GM23338 (cell line): Measurements from ENCODE around the gene ANKRD60. TPM values are rescaled to one million over a fixed set of nuclear protein-coding genes. Genes with fewer than 3 reads are reported as not detected.

Source experiments
- ATAC-seq: fragments of 200-7000 bp; cut with Tn5 transposase; 3 replicates; pipeline ENCODE4 v1.9.1; 2020
- DNase-seq: peaks from one replicate; pipeline ENCODE4 v3.0.0-alpha.2; 2015; ENCODE audit warnings: low spot score
- H2AFZ ChIP-seq: fragments of 200-600 bp; sonication (generic); 2 replicates; pipeline ENCODE4 v1.8.0; 2016; ENCODE audit warnings: antibody characterized with exemption, mild to moderate bottlenecking, moderate library complexity
- H3F3A ChIP-seq: fragments of 200-600 bp; sonication (generic); replicated peaks from 2 replicates; pipeline ENCODE4 v1.8.0; 2017; ENCODE audit warnings: antibody characterized with exemption, mixed run types, low read depth
- H3K27ac ChIP-seq: fragments of 200-600 bp; sonication (generic); 2 replicates; pipeline ENCODE4 v1.6.1; 2016; ENCODE audit warnings: low read depth
- H3K27me3 ChIP-seq: fragments of 200-600 bp; sonication (generic); 2 replicates; pipeline ENCODE4 v1.8.0; 2016; ENCODE audit warnings: mild to moderate bottlenecking, mixed run types, moderate library complexity; ENCODE audit not compliant: insufficient read depth
- H3K36me3 ChIP-seq: fragments of 200-600 bp; sonication (generic); 2 replicates; pipeline ENCODE4 v1.8.0; 2016; ENCODE audit warnings: mild to moderate bottlenecking; ENCODE audit not compliant: insufficient read depth
- H3K4me1 ChIP-seq: fragments of 200-600 bp; sonication (generic); 2 replicates; pipeline ENCODE4 v1.8.0; 2016; ENCODE audit warnings: mild to moderate bottlenecking, moderate library complexity; ENCODE audit not compliant: insufficient read depth
- H3K4me2 ChIP-seq: fragments of 200-600 bp; sonication (generic); 2 replicates; pipeline ENCODE4 v1.7.1; 2017; ENCODE audit warnings: mixed run types
- H3K4me3 ChIP-seq: fragments of 200-600 bp; sonication (generic); 2 replicates; pipeline ENCODE4 v1.6.1; 2016; ENCODE audit warnings: mixed run types
- H3K79me2 ChIP-seq: fragments of 200-600 bp; sonication (generic); replicated peaks from 2 replicates; pipeline ENCODE4 v1.8.0; 2017; ENCODE audit warnings: mild to moderate bottlenecking; ENCODE audit not compliant: insufficient read depth
- H3K9me2 ChIP-seq: fragments of 200-600 bp; sonication (generic); 2 replicates; pipeline ENCODE4 v1.8.0; 2017; ENCODE audit not compliant: insufficient read depth
- H4K20me1 ChIP-seq: fragments of 200-600 bp; sonication (generic); replicated peaks from 2 replicates; pipeline ENCODE4 v1.8.0; 2017; ENCODE audit warnings: mild to moderate bottlenecking; ENCODE audit not compliant: insufficient read depth
- H3K27ac Mint-ChIP-seq: 2 replicates; pipeline ENCODE4 v1.8.0; 2020; ENCODE audit warnings: inconsistent platforms, mild to moderate bottlenecking, moderate library complexity, mixed read lengths
- H3K27me3 Mint-ChIP-seq: 3 replicates; pipeline ENCODE4 v1.8.0; 2022; ENCODE audit warnings: low read depth, mild to moderate bottlenecking, moderate library complexity, mixed read lengths, inconsistent platforms; ENCODE audit not compliant: insufficient read depth, poor library complexity
- H3K36me3 Mint-ChIP-seq: 3 replicates; pipeline ENCODE4 v1.8.0; 2021; ENCODE audit warnings: low read depth, mild to moderate bottlenecking, inconsistent platforms, moderate library complexity, mixed read lengths
- H3K4me1 Mint-ChIP-seq: 3 replicates; pipeline ENCODE4 v1.8.0; 2020; ENCODE audit warnings: mild to moderate bottlenecking, inconsistent platforms, mixed read lengths
- H3K4me3 Mint-ChIP-seq: 3 replicates; pipeline ENCODE4 v1.8.0; 2021; ENCODE audit warnings: moderate library complexity, mild to moderate bottlenecking, inconsistent platforms, mixed read lengths
- H3K9me3 Mint-ChIP-seq: 3 replicates; pipeline ENCODE4 v1.8.0; 2020; ENCODE audit warnings: moderate library complexity, mild to moderate bottlenecking, inconsistent platforms, mixed read lengths
- CREB1 ChIP-seq: fragments of 250-450 bp; sonication (Bioruptor Pico); IDR thresholded peaks from 2 replicates; pipeline ENCODE4 v1.5.0; 2020; ENCODE audit warnings: low read depth, mild to moderate bottlenecking, moderate library complexity
- EZH2 ChIP-seq: fragments of 200-600 bp; sonication (generic); IDR thresholded peaks from one replicate; pipeline ENCODE4 v1.8.0; 2017; ENCODE audit warnings: antibody characterized with exemption, mild to moderate bottlenecking, low read depth; ENCODE audit not compliant: unreplicated experiment
- EZH2phosphoT487 ChIP-seq: fragments of 200-600 bp; sonication (generic); IDR thresholded peaks from one replicate; pipeline ENCODE4 v1.8.1; 2018; ENCODE audit warnings: antibody characterized with exemption; ENCODE audit not compliant: unreplicated experiment
- NANOG ChIP-seq: IDR thresholded peaks from 2 replicates; pipeline ENCODE4 v1.6.1; 2016; ENCODE audit warnings: antibody characterized with exemption, borderline replicate concordance
- POLR2AphosphoS5 ChIP-seq: IDR thresholded peaks from 2 replicates; pipeline ENCODE4 v1.6.1; 2016; ENCODE audit warnings: antibody characterized with exemption, low read depth
- STAT1 ChIP-seq: IDR thresholded peaks from one replicate; pipeline ENCODE4 v1.6.1; 2016; ENCODE audit warnings: antibody characterized with exemption; ENCODE audit not compliant: unreplicated experiment
- ZNF114 ChIP-seq: fragments of 250-450 bp; sonication (Bioruptor Pico); IDR thresholded peaks from 2 replicates; pipeline ENCODE4 v1.5.0; 2020; ENCODE audit warnings: mild to moderate bottlenecking, moderate library complexity
- ZNF331 ChIP-seq: fragments of 250-450 bp; sonication (Bioruptor Pico); IDR thresholded peaks from 2 replicates; pipeline ENCODE4 v1.5.0; 2020; ENCODE audit warnings: low read depth, mild to moderate bottlenecking, moderate library complexity
- polyA plus RNA-seq: library from polyadenylated mRNA; unstranded; fragments of >200 nt; fragmentation: Nextera tagmentation; extraction: Ambion mirVana; gene quantifications from 2 replicates; pipeline ENCODE4 v1.2.1, GENCODE V29; 2016
- total RNA-seq: library from RNA; depleted of rRNA; stranded (reverse); fragments of >200 nt; shearing (Covaris generic); gene quantifications from 2 replicates; pipeline ENCODE4 v1.2.3, GENCODE V29; 2014
- TF ChIP-seq, protein P1 (sequence below): IDR thresholded peaks from one replicate; pipeline ENCODE4 v1.6.1; 2018; ENCODE audit warnings: antibody characterized with exemption; ENCODE audit not compliant: unreplicated experiment
- TF ChIP-seq, protein P2 (sequence below): fragments of 250-450 bp; sonication (Bioruptor Pico); IDR thresholded peaks from 2 replicates; pipeline ENCODE4 v1.5.0; 2020; ENCODE audit warnings: mild to moderate bottlenecking, moderate library complexity
- TF ChIP-seq, protein P3 (sequence below), 2 experiments: fragments of 200-600 bp in 1 of 2; sonication (generic) in 1 of 2; conservative IDR thresholded peaks; 2 replicates each; pipeline versions ENCODE4 v1.5.1 to v1.6.1; 2016 to 2017; ENCODE audit warnings: antibody characterized with exemption in 2 of 2, low read depth in 2 of 2, mild to moderate bottlenecking in 2 of 2, moderate library complexity in 1 of 2
- TF ChIP-seq, protein P4 (sequence below): IDR thresholded peaks from 2 replicates; pipeline ENCODE4 v1.6.1; 2016; ENCODE audit warnings: antibody characterized with exemption

ANKRD60 gene
- total and polyA plus RNA-seq, 2 experiments from 2014 or later, result not detected

DNA sequence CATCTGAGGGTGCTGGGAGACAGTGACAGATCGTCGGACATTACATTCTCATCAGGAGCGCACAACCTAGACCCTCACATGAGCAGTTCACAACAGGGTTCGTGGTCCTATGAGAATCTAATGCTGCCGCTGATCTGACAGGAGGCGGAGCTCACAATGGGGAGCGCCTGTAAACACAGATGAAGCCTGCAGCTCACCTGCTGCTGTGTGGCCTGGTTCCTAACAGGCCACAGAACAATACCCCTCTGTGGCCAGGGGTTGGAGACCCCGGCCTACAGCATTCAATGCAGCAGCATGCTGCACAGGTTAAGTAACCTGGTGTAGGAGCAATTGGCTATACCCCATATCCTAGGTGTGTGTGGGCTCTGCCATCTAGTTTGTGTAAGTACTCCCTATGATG lies 19.5 kb downstream of the ANKRD60 start (continued):
- TF ChIP-seq, protein P1, sequence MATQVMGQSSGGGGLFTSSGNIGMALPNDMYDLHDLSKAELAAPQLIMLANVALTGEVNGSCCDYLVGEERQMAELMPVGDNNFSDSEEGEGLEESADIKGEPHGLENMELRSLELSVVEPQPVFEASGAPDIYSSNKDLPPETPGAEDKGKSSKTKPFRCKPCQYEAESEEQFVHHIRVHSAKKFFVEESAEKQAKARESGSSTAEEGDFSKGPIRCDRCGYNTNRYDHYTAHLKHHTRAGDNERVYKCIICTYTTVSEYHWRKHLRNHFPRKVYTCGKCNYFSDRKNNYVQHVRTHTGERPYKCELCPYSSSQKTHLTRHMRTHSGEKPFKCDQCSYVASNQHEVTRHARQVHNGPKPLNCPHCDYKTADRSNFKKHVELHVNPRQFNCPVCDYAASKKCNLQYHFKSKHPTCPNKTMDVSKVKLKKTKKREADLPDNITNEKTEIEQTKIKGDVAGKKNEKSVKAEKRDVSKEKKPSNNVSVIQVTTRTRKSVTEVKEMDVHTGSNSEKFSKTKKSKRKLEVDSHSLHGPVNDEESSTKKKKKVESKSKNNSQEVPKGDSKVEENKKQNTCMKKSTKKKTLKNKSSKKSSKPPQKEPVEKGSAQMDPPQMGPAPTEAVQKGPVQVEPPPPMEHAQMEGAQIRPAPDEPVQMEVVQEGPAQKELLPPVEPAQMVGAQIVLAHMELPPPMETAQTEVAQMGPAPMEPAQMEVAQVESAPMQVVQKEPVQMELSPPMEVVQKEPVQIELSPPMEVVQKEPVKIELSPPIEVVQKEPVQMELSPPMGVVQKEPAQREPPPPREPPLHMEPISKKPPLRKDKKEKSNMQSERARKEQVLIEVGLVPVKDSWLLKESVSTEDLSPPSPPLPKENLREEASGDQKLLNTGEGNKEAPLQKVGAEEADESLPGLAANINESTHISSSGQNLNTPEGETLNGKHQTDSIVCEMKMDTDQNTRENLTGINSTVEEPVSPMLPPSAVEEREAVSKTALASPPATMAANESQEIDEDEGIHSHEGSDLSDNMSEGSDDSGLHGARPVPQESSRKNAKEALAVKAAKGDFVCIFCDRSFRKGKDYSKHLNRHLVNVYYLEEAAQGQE, result no peak
- TF ChIP-seq NANOG (no peak), STAT1 (no peak)

DNA sequence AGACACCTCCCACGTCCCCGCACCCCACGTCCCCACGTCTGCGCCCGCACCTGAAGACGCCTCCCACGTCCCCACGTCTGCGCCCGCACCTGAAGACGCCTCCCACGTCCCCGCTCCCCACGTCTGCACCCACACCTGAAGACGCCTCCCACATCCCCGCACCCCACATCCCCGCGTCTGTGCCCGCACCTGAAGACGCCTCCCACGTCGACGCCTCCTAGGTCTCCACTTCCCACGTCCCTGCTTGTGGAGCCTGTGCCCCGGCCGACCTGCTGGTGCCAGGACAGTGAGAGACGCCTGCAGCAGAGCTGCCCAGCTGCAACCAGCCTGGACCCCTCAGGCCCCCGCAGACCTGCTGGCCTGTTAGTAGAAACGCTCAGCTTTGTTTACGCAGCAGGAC lies 22.6 kb downstream of the ANKRD60 start:
- Histone ChIP-seq H3K36me3 (no peaks in the 10 kb centered on the region), H4K20me1 (no peaks in the 10 kb centered on the region), H3K79me2 (no peaks in the 10 kb centered on the region), H2AFZ (no peak overlapping the region), H3F3A (0 out of 2 replicates have a peak, but pooled peaks cover 9% of the 10 kb centered on the region), H3K27ac (no peak overlapping the region), H3K27me3 (no peaks in the 10 kb centered on the region), H3K4me3 (no peak overlapping the region), H3K4me1 (no peaks in the 10 kb centered on the region), H3K9me2 (0 out of 2 replicates have a peak, but pooled peaks cover 5% of the 10 kb centered on the region), H3K4me2 (no peak overlapping the region)
- Mint-ChIP-seq H3K4me1 (no peaks in the 10 kb centered on the region; the same call in 2 of the 3 replicates), H3K36me3 (no peaks in the 10 kb centered on the region; the same call in 2 of the 3 replicates), H3K9me3 (peaks cover 3% of the 10 kb centered on the region), H3K27ac (no peak overlapping the region), H3K27me3 (peaks cover 12% of the 10 kb centered on the region), H3K4me3 (no peak overlapping the region)
- ATAC-seq (no peak), DNase-seq (no peak)
- no peak for TF ChIP-seq ZNF114 (CRISPR knock-in tag)
- TF ChIP-seq, protein P2, sequence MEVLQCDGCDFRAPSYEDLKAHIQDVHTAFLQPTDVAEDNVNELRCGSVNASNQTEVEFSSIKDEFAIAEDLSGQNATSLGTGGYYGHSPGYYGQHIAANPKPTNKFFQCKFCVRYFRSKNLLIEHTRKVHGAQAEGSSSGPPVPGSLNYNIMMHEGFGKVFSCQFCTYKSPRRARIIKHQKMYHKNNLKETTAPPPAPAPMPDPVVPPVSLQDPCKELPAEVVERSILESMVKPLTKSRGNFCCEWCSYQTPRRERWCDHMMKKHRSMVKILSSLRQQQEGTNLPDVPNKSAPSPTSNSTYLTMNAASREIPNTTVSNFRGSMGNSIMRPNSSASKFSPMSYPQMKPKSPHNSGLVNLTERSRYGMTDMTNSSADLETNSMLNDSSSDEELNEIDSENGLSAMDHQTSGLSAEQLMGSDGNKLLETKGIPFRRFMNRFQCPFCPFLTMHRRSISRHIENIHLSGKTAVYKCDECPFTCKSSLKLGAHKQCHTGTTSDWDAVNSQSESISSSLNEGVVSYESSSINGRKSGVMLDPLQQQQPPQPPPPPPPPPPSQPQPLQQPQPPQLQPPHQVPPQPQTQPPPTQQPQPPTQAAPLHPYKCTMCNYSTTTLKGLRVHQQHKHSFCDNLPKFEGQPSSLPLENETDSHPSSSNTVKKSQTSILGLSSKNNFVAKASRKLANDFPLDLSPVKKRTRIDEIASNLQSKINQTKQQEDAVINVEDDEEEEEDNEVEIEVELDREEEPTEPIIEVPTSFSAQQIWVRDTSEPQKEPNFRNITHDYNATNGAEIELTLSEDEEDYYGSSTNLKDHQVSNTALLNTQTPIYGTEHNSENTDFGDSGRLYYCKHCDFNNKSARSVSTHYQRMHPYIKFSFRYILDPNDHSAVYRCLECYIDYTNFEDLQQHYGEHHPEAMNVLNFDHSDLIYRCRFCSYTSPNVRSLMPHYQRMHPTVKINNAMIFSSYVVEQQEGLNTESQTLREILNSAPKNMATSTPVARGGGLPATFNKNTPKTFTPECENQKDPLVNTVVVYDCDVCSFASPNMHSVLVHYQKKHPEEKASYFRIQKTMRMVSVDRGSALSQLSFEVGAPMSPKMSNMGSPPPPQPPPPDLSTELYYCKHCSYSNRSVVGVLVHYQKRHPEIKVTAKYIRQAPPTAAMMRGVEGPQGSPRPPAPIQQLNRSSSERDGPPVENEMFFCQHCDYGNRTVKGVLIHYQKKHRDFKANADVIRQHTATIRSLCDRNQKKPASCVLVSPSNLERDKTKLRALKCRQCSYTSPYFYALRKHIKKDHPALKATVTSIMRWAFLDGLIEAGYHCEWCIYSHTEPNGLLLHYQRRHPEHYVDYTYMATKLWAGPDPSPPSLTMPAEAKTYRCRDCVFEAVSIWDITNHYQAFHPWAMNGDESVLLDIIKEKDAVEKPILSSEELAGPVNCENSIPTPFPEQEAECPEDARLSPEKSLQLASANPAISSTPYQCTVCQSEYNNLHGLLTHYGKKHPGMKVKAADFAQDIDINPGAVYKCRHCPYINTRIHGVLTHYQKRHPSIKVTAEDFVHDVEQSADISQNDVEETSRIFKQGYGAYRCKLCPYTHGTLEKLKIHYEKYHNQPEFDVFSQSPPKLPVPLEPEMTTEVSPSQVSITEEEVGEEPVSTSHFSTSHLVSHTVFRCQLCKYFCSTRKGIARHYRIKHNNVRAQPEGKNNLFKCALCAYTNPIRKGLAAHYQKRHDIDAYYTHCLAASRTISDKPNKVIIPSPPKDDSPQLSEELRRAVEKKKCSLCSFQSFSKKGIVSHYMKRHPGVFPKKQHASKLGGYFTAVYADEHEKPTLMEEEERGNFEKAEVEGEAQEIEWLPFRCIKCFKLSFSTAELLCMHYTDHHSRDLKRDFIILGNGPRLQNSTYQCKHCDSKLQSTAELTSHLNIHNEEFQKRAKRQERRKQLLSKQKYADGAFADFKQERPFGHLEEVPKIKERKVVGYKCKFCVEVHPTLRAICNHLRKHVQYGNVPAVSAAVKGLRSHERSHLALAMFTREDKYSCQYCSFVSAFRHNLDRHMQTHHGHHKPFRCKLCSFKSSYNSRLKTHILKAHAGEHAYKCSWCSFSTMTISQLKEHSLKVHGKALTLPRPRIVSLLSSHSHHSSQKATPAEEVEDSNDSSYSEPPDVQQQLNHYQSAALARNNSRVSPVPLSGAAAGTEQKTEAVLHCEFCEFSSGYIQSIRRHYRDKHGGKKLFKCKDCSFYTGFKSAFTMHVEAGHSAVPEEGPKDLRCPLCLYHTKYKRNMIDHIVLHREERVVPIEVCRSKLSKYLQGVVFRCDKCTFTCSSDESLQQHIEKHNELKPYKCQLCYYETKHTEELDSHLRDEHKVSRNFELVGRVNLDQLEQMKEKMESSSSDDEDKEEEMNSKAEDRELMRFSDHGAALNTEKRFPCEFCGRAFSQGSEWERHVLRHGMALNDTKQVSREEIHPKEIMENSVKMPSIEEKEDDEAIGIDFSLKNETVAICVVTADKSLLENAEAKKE (CRISPR knock-in tag), result no peak
- TF ChIP-seq, protein P3, sequence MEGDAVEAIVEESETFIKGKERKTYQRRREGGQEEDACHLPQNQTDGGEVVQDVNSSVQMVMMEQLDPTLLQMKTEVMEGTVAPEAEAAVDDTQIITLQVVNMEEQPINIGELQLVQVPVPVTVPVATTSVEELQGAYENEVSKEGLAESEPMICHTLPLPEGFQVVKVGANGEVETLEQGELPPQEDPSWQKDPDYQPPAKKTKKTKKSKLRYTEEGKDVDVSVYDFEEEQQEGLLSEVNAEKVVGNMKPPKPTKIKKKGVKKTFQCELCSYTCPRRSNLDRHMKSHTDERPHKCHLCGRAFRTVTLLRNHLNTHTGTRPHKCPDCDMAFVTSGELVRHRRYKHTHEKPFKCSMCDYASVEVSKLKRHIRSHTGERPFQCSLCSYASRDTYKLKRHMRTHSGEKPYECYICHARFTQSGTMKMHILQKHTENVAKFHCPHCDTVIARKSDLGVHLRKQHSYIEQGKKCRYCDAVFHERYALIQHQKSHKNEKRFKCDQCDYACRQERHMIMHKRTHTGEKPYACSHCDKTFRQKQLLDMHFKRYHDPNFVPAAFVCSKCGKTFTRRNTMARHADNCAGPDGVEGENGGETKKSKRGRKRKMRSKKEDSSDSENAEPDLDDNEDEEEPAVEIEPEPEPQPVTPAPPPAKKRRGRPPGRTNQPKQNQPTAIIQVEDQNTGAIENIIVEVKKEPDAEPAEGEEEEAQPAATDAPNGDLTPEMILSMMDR (conservative IDR thresholded peaks at IDR 0.05; ENCODE audit: low read depth in 2 of 2), result no peak
- no peak for TF ChIP-seq NANOG
- TF ChIP-seq STAT1, result no peak
- no peak for TF ChIP-seq ZNF331 (CRISPR knock-in tag)
- TF ChIP-seq CREB1, result no peak
- TF ChIP-seq EZH2phosphoT487, result no peak
- no peak for TF ChIP-seq EZH2
- no peak for TF ChIP-seq POLR2AphosphoS5
- TF ChIP-seq, protein P4, sequence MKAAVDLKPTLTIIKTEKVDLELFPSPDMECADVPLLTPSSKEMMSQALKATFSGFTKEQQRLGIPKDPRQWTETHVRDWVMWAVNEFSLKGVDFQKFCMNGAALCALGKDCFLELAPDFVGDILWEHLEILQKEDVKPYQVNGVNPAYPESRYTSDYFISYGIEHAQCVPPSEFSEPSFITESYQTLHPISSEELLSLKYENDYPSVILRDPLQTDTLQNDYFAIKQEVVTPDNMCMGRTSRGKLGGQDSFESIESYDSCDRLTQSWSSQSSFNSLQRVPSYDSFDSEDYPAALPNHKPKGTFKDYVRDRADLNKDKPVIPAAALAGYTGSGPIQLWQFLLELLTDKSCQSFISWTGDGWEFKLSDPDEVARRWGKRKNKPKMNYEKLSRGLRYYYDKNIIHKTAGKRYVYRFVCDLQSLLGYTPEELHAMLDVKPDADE, result no peak
